Measurements from ENCODE around the gene CPA3.

Gene CPA3

GRCh38 chr3:148865049-148865448, at the start of gene CPA3:
Gene CPA3, plus strand, starts transcription at chr3:148865296. Its CDS starts 12 bp downstream, at chr3:148865308.
- DNase-seq (ENCODE audit: low spot score), result no peak

- peak; percentile 49 for DNase-seq (ENCODE audit: low spot score)
Measured at GRCh38 chr3:148815316-148816110, 49.6 kb upstream of the CPA3 start.

GRCh38 chr3:148816427-148816826, 48.7 kb upstream of the CPA3 start:
- DNase-seq (ENCODE audit: low spot score), result no peak

- no peak for DNase-seq (ENCODE audit: low spot score)
Measured at GRCh38 chr3:148816981-148817525, 48.0 kb upstream of the CPA3 start.

- DNase-seq (ENCODE audit: low spot score), result no peak
Measured at GRCh38 chr3:148820361-148821245, 44.5 kb upstream of the CPA3 start.

- DNase-seq (ENCODE audit: low spot score), result no peak
Measured at GRCh38 chr3:148823026-148823425, 42.1 kb upstream of the CPA3 start.

- DNase-seq (ENCODE audit: low spot score), result no peak
Measured at GRCh38 chr3:148825476-148825875, 39.6 kb upstream of the CPA3 start.

- no peak for DNase-seq (ENCODE audit: low spot score)
Measured at GRCh38 chr3:148827585-148827984, 37.5 kb upstream of the CPA3 start, which contains the start of gene CPB1. Gene CPB1, plus strand, starts transcription at chr3:148827811. Its CDS starts 13 bp downstream, at chr3:148827824.

- DNase-seq (ENCODE audit: low spot score), result no peak
Measured at GRCh38 chr3:148828136-148828690, 36.9 kb upstream of the CPA3 start.

GRCh38 chr3:148829926-148830325, 35.2 kb upstream of the CPA3 start:
- no peak for DNase-seq (ENCODE audit: low spot score)

- DNase-seq (ENCODE audit: low spot score), result no peak
Measured at GRCh38 chr3:148833223-148833622, 31.9 kb upstream of the CPA3 start.

GRCh38 chr3:148839805-148840204, 25.3 kb upstream of the CPA3 start:
- DNase-seq (ENCODE audit: low spot score), result no peak

GRCh38 chr3:148840451-148840850, 24.6 kb upstream of the CPA3 start:
- no peak for DNase-seq (ENCODE audit: low spot score)

- DNase-seq (ENCODE audit: low spot score), result no peak
Measured at GRCh38 chr3:148845756-148846395, 19.2 kb upstream of the CPA3 start.

- DNase-seq (ENCODE audit: low spot score), result no peak
Measured at GRCh38 chr3:148847351-148847750, 17.7 kb upstream of the CPA3 start.

GRCh38 chr3:148848410-148848809, 16.7 kb upstream of the CPA3 start:
- no peak for DNase-seq (ENCODE audit: low spot score)

- DNase-seq (ENCODE audit: low spot score), result no peak
Measured at GRCh38 chr3:148852271-148852992, 12.7 kb upstream of the CPA3 start.

GRCh38 chr3:148853076-148853475, 12.0 kb upstream of the CPA3 start:
- DNase-seq (ENCODE audit: low spot score), result no peak

GRCh38 chr3:148854061-148854460, 11.0 kb upstream of the CPA3 start:
- DNase-seq (ENCODE audit: low spot score), result no peak

- no peak for DNase-seq (ENCODE audit: low spot score)
Measured at GRCh38 chr3:148856384-148856783, 8.7 kb upstream of the CPA3 start.

- DNase-seq (ENCODE audit: low spot score), result no peak
Measured at GRCh38 chr3:148857316-148857715, 7.8 kb upstream of the CPA3 start.
